ENCODE results near the gene C21orf58. TPM values are rescaled to one million over a fixed set of nuclear protein-coding genes. Genes with fewer than 3 reads are reported as not detected.

C21orf58 gene
- polyA plus RNA-seq, 1 of the 3 experiments (the other 2 are of a cell fraction), result 9.7 TPM

DNA sequence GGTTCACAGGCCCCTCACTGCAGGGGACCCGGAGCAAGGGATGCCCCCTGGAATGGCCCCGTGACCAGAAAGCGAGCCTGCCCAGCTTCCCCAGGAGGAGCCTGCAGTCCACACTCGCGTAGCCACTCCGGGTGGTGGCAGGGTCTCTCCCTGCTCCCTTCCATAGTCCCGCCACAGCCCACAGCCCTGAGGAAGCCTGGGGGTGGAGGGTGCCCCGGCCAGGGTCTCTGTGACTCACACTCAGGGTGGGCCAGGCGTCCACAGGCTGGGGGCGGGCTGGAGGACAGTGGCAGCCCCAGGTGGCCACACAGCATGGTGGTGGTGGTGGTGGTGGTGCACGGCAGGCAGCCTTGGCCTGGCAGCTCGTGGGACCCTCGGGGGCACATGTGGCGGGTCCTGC lies 21.9 kb downstream of the C21orf58 start:
- Histone ChIP-seq H3K9me3 (no peaks in the 10 kb centered on the region), H4K20me1 (ENCODE audit: insufficient read depth) (no peaks in the 10 kb centered on the region), H3K27me3 (ENCODE audit: insufficient read depth) (no peaks in the 10 kb centered on the region), H3K36me3 (replicated peaks in 1 of 2; ENCODE audit: control insufficient read depth in 1 of 2, insufficient read depth in 2 of 2, low read length in 1 of 2) (peaks cover 10 to 11% of the 10 kb centered on the region in 2 experiments), H3K79me2 (ENCODE audit: insufficient read depth) (no peaks in the 10 kb centered on the region; the same call in 1 of the 2 replicates), H3K4me3 (ENCODE audit: low read depth in 2 of 2, low read length in 1 of 2) (no peak overlapping the region), H3K9ac (no peak overlapping the region), H3K9me2 (no peaks in the 10 kb centered on the region), H3K27ac (ENCODE audit: low read depth in 2 of 2, low read length in 1 of 2) (no peak overlapping the region), H2AFZ (ENCODE audit: low read depth) (no peak overlapping the region), H3K4me1 (ENCODE audit: control insufficient read depth in 1 of 2, insufficient read depth in 2 of 2, low read depth in 1 of 2, low read length in 1 of 2) (no peaks in the 10 kb centered on the region), H3K4me2 (no peak overlapping the region), H3F3A (replicated peaks; ENCODE audit: insufficient read depth) (peaks cover 6% of the 10 kb centered on the region)
- TF ChIP-seq USF1 (IDR thresholded peaks at IDR 0.05; ENCODE audit: borderline replicate concordance, low read depth) (no peak), CTCF (IDR thresholded peaks at IDR 0.05) (no peak), RCOR1 (IDR thresholded peaks at IDR 0.05; ENCODE audit: low read length) (no peak), CHD2 (IDR thresholded peaks at IDR 0.05; ENCODE audit: low read length, partially characterized antibody) (no peak), FOXJ3 (CRISPR knock-in tag; IDR thresholded peaks at IDR 0.05) (no peak), YY1 (IDR thresholded peaks at IDR 0.05; ENCODE audit: low read depth) (no peak), RXRA (IDR thresholded peaks at IDR 0.05; ENCODE audit: borderline replicate concordance, low read depth) (no peak), EP300 (IDR thresholded peaks at IDR 0.05; ENCODE audit: borderline replicate concordance in 1 of 2, low read depth in 1 of 2, low read length in 1 of 2) (no peak), NFIC (IDR thresholded peaks at IDR 0.05; ENCODE audit: borderline replicate concordance) (no peak), SIN3A (IDR thresholded peaks at IDR 0.05; ENCODE audit: borderline replicate concordance, low read depth, low read length) (no peak), GABPA (IDR thresholded peaks at IDR 0.05; ENCODE audit: low read depth) (no peak), EZH2phosphoT487 (IDR thresholded peaks at IDR 0.05; ENCODE audit: borderline replicate concordance, low read depth) (no peak), TEAD4 (IDR thresholded peaks at IDR 0.05; ENCODE audit: borderline replicate concordance, insufficient read depth) (no peak), MEF2A (IDR thresholded peaks at IDR 0.05; ENCODE audit: borderline replicate concordance, low read depth) (no peak)
- TF ChIP-seq, protein P1, sequence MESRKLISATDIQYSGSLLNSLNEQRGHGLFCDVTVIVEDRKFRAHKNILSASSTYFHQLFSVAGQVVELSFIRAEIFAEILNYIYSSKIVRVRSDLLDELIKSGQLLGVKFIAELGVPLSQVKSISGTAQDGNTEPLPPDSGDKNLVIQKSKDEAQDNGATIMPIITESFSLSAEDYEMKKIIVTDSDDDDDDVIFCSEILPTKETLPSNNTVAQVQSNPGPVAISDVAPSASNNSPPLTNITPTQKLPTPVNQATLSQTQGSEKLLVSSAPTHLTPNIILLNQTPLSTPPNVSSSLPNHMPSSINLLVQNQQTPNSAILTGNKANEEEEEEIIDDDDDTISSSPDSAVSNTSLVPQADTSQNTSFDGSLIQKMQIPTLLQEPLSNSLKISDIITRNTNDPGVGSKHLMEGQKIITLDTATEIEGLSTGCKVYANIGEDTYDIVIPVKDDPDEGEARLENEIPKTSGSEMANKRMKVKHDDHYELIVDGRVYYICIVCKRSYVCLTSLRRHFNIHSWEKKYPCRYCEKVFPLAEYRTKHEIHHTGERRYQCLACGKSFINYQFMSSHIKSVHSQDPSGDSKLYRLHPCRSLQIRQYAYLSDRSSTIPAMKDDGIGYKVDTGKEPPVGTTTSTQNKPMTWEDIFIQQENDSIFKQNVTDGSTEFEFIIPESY (IDR thresholded peaks at IDR 0.05; ENCODE audit: borderline replicate concordance, low read depth), result no peak
- TF ChIP-seq, protein P2, sequence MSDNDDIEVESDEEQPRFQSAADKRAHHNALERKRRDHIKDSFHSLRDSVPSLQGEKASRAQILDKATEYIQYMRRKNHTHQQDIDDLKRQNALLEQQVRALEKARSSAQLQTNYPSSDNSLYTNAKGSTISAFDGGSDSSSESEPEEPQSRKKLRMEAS (IDR thresholded peaks at IDR 0.05; ENCODE audit: low read depth), result no peak
- 93% methylated on average over 3 of the region's 14 CpGs for WGBS (ENCODE audit: low lambda C conversion rate)
- POLR2A ChIA-PET, result no interaction called here
- no peak for DNase-seq
- CTCF ChIA-PET, result interaction anchor here (1.4 kb wide), 1 partner anchor 24 kb away, joined by 3 read pairs; no protein-coding TSS in a partner anchor
